Naive B cell (primary cell): Measurements from ENCODE around the gene DUSP15. TPM values are rescaled to one million over a fixed set of nuclear protein-coding genes. Genes with fewer than 3 reads are reported as not detected.
A peak's percentile ranks its signal among the peaks of the same experiment; 100 is the strongest.

Source experiments
- ATAC-seq, 2 donors: fragments of 150-1000 bp; cut with Tn5 transposase; 2 replicates each; pipeline ENCODE4 v1.10.0; 2021; ENCODE audit warnings: low read depth in 2 of 2, mild to moderate bottlenecking in 2 of 2, moderate library complexity in 2 of 2
- DNase-seq: peaks from one replicate; pipeline ENCODE4 v3.0.0; 2022
- H3K27ac Mint-ChIP-seq, 6 donors: one replicate each; pipeline ENCODE4 v1.8.0; 2020 to 2022; ENCODE audit warnings: mild to moderate bottlenecking in 6 of 6, mixed read lengths in 6 of 6, moderate library complexity in 5 of 6, inconsistent platforms in 2 of 6
- H3K27me3 Mint-ChIP-seq, 3 donors: one replicate each; pipeline ENCODE4 v1.8.0; 2021 to 2022; ENCODE audit warnings: mixed read lengths in 3 of 3, mild to moderate bottlenecking in 1 of 3
- H3K36me3 Mint-ChIP-seq, 2 donors: one replicate each; pipeline ENCODE4 v1.8.0; 2020 to 2022; ENCODE audit warnings: mixed read lengths in 2 of 2, inconsistent platforms in 1 of 2, mild to moderate bottlenecking in 1 of 2
- H3K4me1 Mint-ChIP-seq, 3 donors: one replicate each; pipeline ENCODE4 v1.8.0; 2020 to 2022; ENCODE audit warnings: mixed read lengths in 3 of 3, inconsistent platforms in 1 of 3, mild to moderate bottlenecking in 1 of 3, moderate library complexity in 1 of 3
- H3K4me3 Mint-ChIP-seq, 8 donors: one replicate each; pipeline ENCODE4 v1.8.0; 2020 to 2022; ENCODE audit warnings: mild to moderate bottlenecking in 8 of 8, mixed read lengths in 8 of 8, moderate library complexity in 8 of 8, inconsistent platforms in 2 of 8
- H3K9me3 Mint-ChIP-seq, 7 donors: one replicate each; pipeline ENCODE4 v1.8.0; 2020 to 2022; ENCODE audit warnings: mixed read lengths in 7 of 7, mild to moderate bottlenecking in 5 of 7, inconsistent platforms in 2 of 7, moderate library complexity in 1 of 7
- polyA plus RNA-seq, 6 donors: library from polyadenylated mRNA; unstranded; fragments of 300-500 nt; fragmentation: Illumina TruSeq; gene quantifications; one replicate each; pipeline ENCODE4 v1.2.3, GENCODE V29; 2021; ENCODE audit warnings: low read depth in 6 of 6

Gene DUSP15
- polyA plus RNA-seq, 6 donors from 2014 or later: 1.7 TPM; not detected in 5

DNA sequence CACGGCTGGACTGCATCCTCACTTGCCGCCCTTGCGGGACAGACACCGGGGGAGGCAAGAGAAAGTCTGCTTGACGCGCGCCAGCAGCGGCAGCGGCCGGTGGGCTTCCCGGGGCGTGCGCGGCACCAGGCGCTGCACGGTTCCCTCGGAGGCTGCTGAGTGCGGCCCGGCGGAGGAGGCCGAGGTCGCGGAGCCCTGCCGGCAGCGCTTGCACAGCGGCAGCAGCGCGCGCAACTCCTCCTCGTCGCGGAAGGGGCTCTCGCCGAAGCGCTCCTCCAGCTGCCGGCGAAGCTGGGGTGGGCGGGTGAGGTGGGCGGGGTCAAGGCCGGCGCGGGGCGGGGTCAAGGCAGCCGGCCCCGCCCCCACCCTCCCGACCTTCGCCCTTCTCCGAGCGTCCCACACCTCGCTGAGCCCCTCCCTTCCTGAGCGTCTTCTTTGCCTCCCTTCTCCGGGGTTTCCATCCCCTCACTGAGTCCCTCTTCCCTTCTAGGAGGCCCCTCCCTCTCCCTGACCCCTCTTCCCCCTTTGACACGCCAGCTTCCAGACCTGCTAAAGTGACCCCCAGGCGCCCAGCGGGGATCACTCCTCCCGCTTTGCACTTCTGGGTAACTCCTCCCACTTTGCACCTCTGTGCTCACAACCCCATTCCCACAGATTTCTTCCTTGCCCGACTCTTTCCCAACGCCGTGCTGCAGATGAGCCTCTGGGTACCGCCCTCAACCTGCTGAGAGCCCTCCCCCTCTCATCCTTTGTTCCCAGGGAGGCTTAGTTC, 8.8 kb downstream of the DUSP15 start:
- Mint-ChIP-seq H3K4me1 (peaks cover 14 to 26% (median 24%) of the 10 kb centered on the region in 3 donors), H3K27ac (no peak overlapping the region), H3K4me3 (peak overlapping the region; percentile 66 to 91 (median 81)), H3K9me3 (no peaks in the 10 kb centered on the region), H3K27me3 (peaks cover 4 to 15% (median 5%) of the 10 kb centered on the region in 3 donors), H3K36me3 (no peaks in the 10 kb centered on the region)
- DNase-seq (peak; percentile 63), ATAC-seq (peak; percentile 79 to 82)

GRCh38 chr20:31861135-31861384, 9.3 kb downstream of the DUSP15 start:
- Mint-ChIP-seq H3K9me3 (no peaks in the 10 kb centered on the region), H3K4me3 (peak overlapping the region in 6 of 8 donors; percentile 35 to 84 (median 51)), H3K27me3 (peaks cover 4 to 15% (median 5%) of the 10 kb centered on the region in 3 donors), H3K4me1 (peaks cover 14 to 26% (median 24%) of the 10 kb centered on the region in 3 donors), H3K27ac (no peak overlapping the region), H3K36me3 (no peaks in the 10 kb centered on the region)
- DNase-seq (no peak), ATAC-seq (peak; percentile 15 to 17)

GRCh38 chr20:31860390-31861134, 9.8 kb downstream of the DUSP15 start:
- DNase-seq: no peak

GRCh38 chr20:31859998-31860380, 10.3 kb downstream of the DUSP15 start:
- DNase-seq (no peak), ATAC-seq (no peak)
- H3K36me3 Mint-ChIP-seq: no peaks in the 10 kb centered on the region
- H3K9me3 Mint-ChIP-seq: no peaks in the 10 kb centered on the region
- H3K27me3 Mint-ChIP-seq: peaks cover 4 to 15% (median 5%) of the 10 kb centered on the region in 3 donors
- no peak overlapping the region for H3K27ac Mint-ChIP-seq
- peak overlapping the region in 4 of 8 donors; percentile 28 to 47 (median 34) for H3K4me3 Mint-ChIP-seq
- H3K4me1 Mint-ChIP-seq: peaks cover 14 to 26% (median 24%) of the 10 kb centered on the region in 3 donors

More at GRCh38 chr20:31860390-31861134, 9.8 kb downstream of the DUSP15 start:
- Mint-ChIP-seq H3K36me3 (no peaks in the 10 kb centered on the region), H3K27ac (no peak overlapping the region), H3K4me1 (peaks cover 14 to 26% (median 24%) of the 10 kb centered on the region in 3 donors), H3K9me3 (no peaks in the 10 kb centered on the region), H3K4me3 (peak overlapping the region; percentile 35 to 84 (median 48)), H3K27me3 (peaks cover 4 to 15% (median 5%) of the 10 kb centered on the region in 3 donors)
- ATAC-seq: no peak

- Mint-ChIP-seq H3K27me3 (peaks cover 4 to 15% (median 5%) of the 10 kb centered on the region in 3 donors), H3K27ac (no peak overlapping the region), H3K36me3 (no peaks in the 10 kb centered on the region), H3K4me1 (peaks cover 14 to 26% (median 24%) of the 10 kb centered on the region in 3 donors), H3K4me3 (peak overlapping the region in 4 of 8 donors; percentile 28 to 37 (median 33)), H3K9me3 (no peaks in the 10 kb centered on the region)
- ATAC-seq (no peak), DNase-seq (no peak)
Measured at GRCh38 chr20:31859266-31859997, 10.9 kb downstream of the DUSP15 start.

GRCh38 chr20:31858760-31859083, 11.6 kb downstream of the DUSP15 start:
- Mint-ChIP-seq H3K27me3 (peaks cover 4 to 15% (median 5%) of the 10 kb centered on the region in 3 donors), H3K4me3 (peak overlapping the region in 3 of 8 donors; percentile 20 to 82 (median 34)), H3K9me3 (no peaks in the 10 kb centered on the region), H3K27ac (no peak overlapping the region), H3K4me1 (peaks cover 14 to 24% (median 22%) of the 10 kb centered on the region in 3 donors), H3K36me3 (no peaks in the 10 kb centered on the region)
- DNase-seq (no peak), ATAC-seq (no peak)

- Mint-ChIP-seq H3K4me3 (peak overlapping the region in 4 of 8 donors; percentile 4 to 82 (median 27)), H3K27ac (no peak overlapping the region), H3K36me3 (no peaks in the 10 kb centered on the region)
Measured at GRCh38 chr20:31857861-31858759, 12.2 kb downstream of the DUSP15 start.

GRCh38 chr20:31856516-31856915, 13.8 kb downstream of the DUSP15 start:
- Mint-ChIP-seq H3K27me3 (peaks cover 5 to 12% (median 8%) of the 10 kb centered on the region in 3 donors), H3K27ac (no peak overlapping the region), H3K4me3 (no peak overlapping the region), H3K4me1 (peaks cover 7 to 18% (median 14%) of the 10 kb centered on the region in 3 donors), H3K36me3 (no peaks in the 10 kb centered on the region), H3K9me3 (no peaks in the 10 kb centered on the region)
- ATAC-seq: no peak
- no peak for DNase-seq

More at GRCh38 chr20:31857861-31858759, 12.2 kb downstream of the DUSP15 start:
- peak; percentile 44 for DNase-seq
- peak; percentile 82 for ATAC-seq
- Mint-ChIP-seq H3K27me3 (peaks cover 4 to 15% (median 5%) of the 10 kb centered on the region in 3 donors), H3K9me3 (no peaks in the 10 kb centered on the region), H3K4me1 (peaks cover 14 to 24% (median 21%) of the 10 kb centered on the region in 3 donors)

GRCh38 chr20:31853481-31853880, 16.8 kb downstream of the DUSP15 start:
- H3K27me3 Mint-ChIP-seq: peaks cover 15 to 31% (median 27%) of the 10 kb centered on the region in 3 donors
- no peak overlapping the region for H3K27ac Mint-ChIP-seq
- H3K36me3 Mint-ChIP-seq: no peaks in the 10 kb centered on the region
- H3K4me1 Mint-ChIP-seq: peaks cover 5 to 8% (median 5%) of the 10 kb centered on the region in 3 donors
- ATAC-seq (no peak), DNase-seq (no peak)
- H3K9me3 Mint-ChIP-seq: no peaks in the 10 kb centered on the region
- no peak overlapping the region for H3K4me3 Mint-ChIP-seq

- H3K27ac Mint-ChIP-seq: no peak overlapping the region
- peaks cover 18 to 31% (median 28%) of the 10 kb centered on the region in 3 donors for H3K27me3 Mint-ChIP-seq
- H3K36me3 Mint-ChIP-seq: no peaks in the 10 kb centered on the region
- H3K4me1 Mint-ChIP-seq: no peaks in the 10 kb centered on the region
- no peaks in the 10 kb centered on the region for H3K9me3 Mint-ChIP-seq
- no peak for DNase-seq
- H3K4me3 Mint-ChIP-seq: peak overlapping the region in 1 of 8 donors; percentile 36
- no peak for ATAC-seq
Measured at GRCh38 chr20:31851240-31851955, 18.9 kb downstream of the DUSP15 start.

DNA sequence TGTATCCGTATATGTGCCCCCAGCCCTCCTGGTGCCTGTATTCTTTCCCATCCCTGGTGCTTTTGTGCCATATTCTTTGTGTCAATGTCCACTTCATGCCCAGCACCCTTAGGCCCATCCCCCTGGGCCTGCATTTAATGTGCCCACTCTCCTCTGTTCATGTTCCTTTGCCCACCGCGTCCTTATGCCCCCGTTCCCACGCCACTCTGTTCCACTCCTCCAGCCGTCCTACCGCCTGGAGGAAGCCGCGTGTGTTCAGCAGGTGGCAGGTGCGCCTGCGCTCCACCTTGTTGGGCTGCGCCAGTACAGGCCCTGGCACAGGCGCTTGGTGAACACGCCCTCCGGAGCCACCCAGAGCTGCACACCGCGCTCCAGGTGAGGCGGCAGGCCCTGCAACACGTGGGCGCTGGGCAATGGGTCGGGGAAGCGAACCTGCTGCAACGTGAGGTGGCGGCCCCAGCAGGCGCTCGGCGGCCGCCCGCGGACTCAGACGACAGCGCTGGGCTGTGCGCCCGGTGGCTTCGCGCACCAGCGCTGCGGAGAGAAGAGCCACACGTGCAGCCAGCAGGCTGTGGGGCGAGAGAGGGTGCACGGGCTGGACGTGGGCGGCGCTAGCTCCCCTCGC, 20.9 kb downstream of the DUSP15 start:
- Mint-ChIP-seq H3K36me3 (no peaks in the 10 kb centered on the region), H3K27ac (no peak overlapping the region), H3K9me3 (no peaks in the 10 kb centered on the region), H3K27me3 (peaks cover 18 to 31% (median 28%) of the 10 kb centered on the region in 3 donors), H3K4me3 (peak overlapping the region in 1 of 8 donors; percentile 50), H3K4me1 (no peaks in the 10 kb centered on the region)
- ATAC-seq (no peak), DNase-seq (no peak)
